GM19193 (cell line): ENCODE data around the gene IRF4.

Experiments
- POLR2A ChIP-seq: IDR thresholded peaks from 4 replicates; pipeline ENCODE4 v1.6.1; 2011; ENCODE audit not compliant: insufficient read depth, insufficient read length; ENCODE audit errors: extremely low read depth

The IRF4 gene

GRCh38 chr6:423055-423798 lies 31.7 kb downstream of the IRF4 start:
- TF ChIP-seq POLR2A, result no peak

DNA sequence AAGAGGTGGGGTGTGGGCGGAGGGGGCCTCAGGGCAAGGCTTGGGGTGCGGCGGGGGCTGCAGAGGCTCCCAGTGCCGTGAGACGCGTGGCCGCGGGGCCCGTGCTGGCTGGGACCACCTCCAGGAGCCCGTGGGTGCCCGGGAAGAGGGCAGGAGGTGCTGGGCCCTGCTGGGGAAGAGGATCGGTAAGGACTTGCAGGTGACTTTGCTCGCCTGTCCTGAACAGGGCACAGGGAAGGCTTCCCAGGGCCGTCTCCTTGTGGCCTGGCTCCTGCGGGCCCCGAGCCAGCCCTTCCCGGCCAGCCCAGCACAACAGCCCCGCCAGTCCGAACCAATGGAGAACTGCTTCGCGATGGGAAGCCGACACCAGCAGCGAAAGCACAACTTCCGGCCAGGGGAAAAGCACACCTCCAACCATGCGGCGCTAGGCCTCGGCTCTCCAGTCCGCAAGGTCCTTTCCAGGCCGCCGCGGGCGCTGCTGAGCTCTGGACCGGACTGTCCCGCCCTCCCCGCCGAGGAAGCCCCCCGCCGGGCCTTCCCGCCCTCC lies 32.3 kb downstream of the IRF4 start:
- TF ChIP-seq POLR2A, result no peak

- no peak for TF ChIP-seq POLR2A
Observed at GRCh38 chr6:424741-425417, 33.3 kb downstream of the IRF4 start.

DNA sequence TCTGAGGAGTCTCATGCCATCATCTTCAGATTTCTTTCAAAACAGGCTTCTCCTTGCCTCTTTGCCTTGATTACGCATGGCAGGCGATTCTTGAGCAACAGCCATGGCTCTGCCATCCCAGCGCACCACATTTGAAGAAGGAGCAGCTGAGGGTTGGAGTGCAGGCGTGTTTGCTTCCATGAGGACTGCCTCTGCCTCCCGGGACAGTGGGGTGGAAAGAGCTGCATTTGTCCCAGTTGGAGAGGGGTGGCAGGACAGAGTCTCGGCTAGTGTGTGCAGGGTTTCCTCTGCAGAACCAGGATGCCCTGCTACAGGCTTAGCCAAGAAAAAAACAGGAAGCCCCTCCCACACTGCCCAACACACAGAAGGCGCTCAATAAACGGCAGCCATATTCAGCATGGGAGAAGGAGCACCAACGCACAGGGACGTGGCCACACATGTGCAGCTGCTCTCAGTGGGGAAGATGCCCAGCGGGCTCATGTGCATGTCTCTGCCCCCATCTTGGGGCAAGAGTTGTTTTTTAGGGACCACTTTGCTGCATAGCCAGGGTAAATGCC lies 36.6 kb downstream of the IRF4 start:
- no peak for TF ChIP-seq POLR2A

- TF ChIP-seq POLR2A, result no peak
Observed at GRCh38 chr6:429515-430121, 38.1 kb downstream of the IRF4 start.

GRCh38 chr6:431504-431903 lies 40.0 kb downstream of the IRF4 start:
- no peak for TF ChIP-seq POLR2A

DNA sequence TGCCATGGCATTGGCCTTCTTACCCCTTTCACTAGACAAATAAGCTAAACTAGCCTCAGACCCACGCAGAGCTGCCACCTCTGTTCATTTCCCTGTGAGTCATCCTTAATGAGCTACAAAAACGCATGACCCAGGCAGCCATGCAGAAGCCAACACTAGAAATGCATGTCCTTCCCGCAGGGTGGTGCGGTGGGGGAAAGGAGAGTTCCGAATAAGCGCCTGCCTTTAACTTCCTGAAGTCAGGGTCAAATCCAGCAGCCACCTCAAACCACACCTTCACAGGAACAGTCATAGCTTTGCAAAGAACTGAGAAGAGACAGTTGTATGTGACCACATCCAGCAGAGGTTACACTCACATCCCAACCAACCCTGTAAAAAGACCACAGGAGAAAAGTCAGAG lies 40.4 kb downstream of the IRF4 start:
- TF ChIP-seq POLR2A, result no peak

- TF ChIP-seq POLR2A, result no peak
Observed at GRCh38 chr6:434051-434705, 42.6 kb downstream of the IRF4 start.

DNA sequence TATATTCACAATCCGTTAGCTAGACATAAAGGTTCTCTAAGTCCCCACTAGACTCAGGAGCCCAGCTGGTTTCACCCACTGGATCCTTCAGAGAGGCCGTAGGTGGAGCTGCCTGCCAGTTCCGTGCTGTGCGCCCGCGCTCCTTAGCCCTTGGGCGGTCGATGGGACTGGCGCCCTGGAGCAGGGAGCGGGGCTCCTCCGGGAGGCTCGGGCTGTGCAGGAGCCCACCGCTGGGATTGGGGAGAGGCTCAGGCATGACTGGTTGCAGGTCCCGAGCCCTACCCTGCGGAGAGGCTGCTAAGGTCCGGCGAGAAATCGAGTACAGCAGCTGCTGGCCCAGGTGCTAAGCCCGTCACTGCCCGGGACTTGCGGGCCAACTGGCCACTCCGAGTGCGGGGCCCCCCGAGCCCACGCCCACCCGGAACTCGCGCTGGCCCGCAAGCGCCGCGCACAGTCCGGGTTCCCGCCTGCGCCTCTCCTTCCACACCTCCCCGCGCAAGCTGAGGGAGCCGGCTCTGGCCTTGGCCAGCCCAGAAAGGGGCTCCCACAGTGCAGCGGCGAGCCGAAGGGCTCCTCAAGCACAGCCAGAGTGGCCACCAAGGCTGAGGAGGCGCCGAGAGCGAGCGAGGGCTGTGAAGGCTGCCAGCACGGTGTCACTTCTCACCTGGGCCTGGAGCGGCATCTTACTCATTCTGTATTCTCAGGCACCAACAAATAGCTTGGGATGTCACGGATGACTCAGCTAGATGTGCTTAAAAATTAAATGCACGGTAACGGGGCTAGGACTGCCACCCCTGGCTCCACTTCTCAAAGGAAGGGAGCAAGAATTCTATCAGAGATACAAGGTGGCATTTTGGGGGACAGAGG lies 44.1 kb downstream of the IRF4 start:
- no peak for TF ChIP-seq POLR2A

DNA sequence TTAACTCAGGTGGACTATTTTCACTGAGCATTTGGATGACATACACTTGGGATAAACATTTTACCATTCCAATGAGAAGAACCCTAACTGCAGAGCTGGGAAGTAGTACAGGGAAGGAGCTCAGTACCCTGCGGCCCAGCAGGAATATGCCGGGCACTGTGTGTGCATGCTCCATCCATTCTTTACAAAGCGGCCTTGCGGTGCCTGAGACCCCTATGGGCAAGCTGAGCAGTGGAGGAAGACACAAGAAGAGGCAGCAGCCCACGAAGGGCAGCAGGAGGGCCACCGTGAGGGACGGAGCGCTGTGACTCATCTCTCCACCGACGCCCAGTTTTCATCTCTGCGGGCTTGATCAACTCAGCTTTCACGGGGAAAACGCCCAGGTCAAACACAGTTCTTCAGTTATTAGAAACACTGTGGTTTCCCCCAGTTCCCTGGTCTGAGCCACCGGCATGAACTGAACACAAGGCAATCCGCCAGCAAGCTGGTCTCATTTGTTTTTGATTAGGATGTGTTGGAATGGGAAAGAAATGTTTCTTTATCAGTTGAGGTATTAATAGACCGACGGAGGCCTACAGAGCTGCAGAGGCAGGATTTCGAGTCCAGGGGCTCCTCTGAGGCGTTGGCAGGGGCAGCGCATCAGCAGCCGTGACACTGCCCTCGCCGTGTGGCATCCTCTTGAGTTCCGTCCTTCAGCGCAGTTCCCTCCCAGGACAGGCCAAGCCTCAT lies 44.9 kb downstream of the IRF4 start:
- no peak for TF ChIP-seq POLR2A

DNA sequence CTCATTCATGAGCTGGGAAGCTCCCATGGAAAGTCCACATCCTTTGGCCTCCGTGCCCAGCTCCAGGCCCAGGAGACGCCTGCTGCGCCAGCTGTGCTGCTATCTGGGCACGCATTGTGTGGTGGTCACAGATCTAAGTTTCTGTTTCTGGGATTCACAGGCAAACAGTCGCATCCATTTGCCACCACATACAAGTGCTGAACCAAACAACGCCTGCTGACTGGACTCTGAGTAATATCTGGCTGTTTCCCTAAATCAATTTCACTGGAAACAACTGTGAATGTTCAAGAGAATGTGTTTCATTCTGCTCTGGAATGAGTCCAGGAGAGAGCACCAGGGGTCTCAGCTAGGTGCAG lies 45.5 kb downstream of the IRF4 start:
- TF ChIP-seq POLR2A, result no peak

DNA sequence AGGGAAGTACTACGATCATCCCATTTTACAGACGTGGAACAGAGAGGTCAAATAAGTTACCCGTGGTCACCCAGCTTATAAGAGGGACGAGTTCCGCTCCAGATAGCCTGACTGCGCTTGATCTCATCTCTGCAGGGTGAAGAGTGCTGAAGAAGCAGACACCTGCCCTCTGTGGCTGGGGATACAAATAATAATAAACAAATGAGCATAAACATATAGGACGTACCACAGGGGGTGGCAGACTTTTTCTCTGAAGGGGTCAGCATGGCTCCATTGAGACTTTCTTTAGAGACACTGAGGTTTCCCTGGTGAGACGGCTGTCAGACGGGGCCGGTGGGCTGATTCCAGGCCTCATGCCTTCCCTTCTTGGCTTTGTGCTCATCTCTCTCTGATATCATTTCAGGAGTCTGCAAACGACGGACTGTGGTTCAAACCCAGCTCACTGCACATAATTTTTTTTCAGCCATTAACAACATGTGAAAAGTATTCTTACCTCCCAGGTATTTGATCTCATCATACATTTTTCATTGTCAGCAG lies 47.1 kb downstream of the IRF4 start:
- TF ChIP-seq POLR2A, result no peak

DNA sequence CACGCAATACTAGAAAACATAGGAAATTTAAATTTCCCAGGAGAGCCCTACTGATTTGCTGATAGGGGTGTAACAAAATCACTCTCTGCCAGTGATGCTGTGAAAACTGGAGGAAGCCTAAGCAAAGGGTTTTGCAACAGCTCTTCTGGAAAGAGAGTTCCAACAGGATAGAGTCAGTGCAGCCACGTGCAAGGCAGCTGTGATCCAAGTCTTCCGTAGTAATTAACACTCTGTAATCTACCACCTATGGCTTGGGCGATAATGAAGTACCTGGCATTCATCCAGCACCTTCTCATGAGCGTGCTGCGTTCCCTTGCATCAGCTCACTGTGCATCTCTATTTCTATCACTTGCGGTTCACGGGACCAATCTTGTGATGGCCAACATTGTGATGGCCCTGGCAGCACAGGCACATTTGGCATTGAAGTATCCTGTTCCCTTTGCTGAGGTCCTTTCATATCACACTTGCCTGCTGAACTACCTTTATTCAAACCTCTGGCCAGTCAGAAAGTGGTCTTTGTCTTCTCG lies 48.2 kb downstream of the IRF4 start:
- no peak for TF ChIP-seq POLR2A
